ENCODE data around the gene DENND1B. TPM values are rescaled to one million over a fixed set of nuclear protein-coding genes. Genes with fewer than 3 reads are reported as not detected.

The DENND1B gene
- total RNA-seq, 1 experiment from 2014 or later, result 1.9 TPM

- intact Hi-C loops (cut with micrococcal nuclease; ENCODE audit: unreplicated experiment), result no loop called here
- POLR2A ChIA-PET (ENCODE audit: low non-redundant PET), result no interaction called here
- Histone ChIP-seq H3K36me3 (ENCODE audit: insufficient read depth, low read length, poor library complexity, severe bottlenecking) (no peaks in the 10 kb centered on the region), H3K4me3 (ENCODE audit: low read depth, low read length, poor library complexity, severe bottlenecking) (no peak overlapping the region), H3K27me3 (replicated peaks; ENCODE audit: insufficient read depth, low read depth, low read length, poor library complexity) (no peaks in the 10 kb centered on the region), H3K27ac (ENCODE audit: low read depth, low read length, poor library complexity, severe bottlenecking) (no peak overlapping the region), H3K4me1 (ENCODE audit: insufficient read depth, low read length, poor library complexity, severe bottlenecking) (no peaks in the 10 kb centered on the region), H3K9me3 (ENCODE audit: low read depth, low read length, poor library complexity, severe bottlenecking) (no peaks in the 10 kb centered on the region)
- BruUV-seq (replicated peaks), result no TSS peak
- CTCF ChIA-PET, result no interaction called here
- DNase-seq (ENCODE audit: low spot score), result no peak
- TF ChIP-seq, protein P1, sequence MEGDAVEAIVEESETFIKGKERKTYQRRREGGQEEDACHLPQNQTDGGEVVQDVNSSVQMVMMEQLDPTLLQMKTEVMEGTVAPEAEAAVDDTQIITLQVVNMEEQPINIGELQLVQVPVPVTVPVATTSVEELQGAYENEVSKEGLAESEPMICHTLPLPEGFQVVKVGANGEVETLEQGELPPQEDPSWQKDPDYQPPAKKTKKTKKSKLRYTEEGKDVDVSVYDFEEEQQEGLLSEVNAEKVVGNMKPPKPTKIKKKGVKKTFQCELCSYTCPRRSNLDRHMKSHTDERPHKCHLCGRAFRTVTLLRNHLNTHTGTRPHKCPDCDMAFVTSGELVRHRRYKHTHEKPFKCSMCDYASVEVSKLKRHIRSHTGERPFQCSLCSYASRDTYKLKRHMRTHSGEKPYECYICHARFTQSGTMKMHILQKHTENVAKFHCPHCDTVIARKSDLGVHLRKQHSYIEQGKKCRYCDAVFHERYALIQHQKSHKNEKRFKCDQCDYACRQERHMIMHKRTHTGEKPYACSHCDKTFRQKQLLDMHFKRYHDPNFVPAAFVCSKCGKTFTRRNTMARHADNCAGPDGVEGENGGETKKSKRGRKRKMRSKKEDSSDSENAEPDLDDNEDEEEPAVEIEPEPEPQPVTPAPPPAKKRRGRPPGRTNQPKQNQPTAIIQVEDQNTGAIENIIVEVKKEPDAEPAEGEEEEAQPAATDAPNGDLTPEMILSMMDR (conservative IDR thresholded peaks at IDR 0.05; ENCODE audit: low read depth, low read length), result no peak
- no peak for TF ChIP-seq EZH2 (IDR thresholded peaks at IDR 0.05; ENCODE audit: borderline replicate concordance, low read depth, low read length, poor library complexity, severe bottlenecking)
Measured at GRCh38 chr1:197598935-197599334, 176.3 kb downstream of the DENND1B start.

DNA sequence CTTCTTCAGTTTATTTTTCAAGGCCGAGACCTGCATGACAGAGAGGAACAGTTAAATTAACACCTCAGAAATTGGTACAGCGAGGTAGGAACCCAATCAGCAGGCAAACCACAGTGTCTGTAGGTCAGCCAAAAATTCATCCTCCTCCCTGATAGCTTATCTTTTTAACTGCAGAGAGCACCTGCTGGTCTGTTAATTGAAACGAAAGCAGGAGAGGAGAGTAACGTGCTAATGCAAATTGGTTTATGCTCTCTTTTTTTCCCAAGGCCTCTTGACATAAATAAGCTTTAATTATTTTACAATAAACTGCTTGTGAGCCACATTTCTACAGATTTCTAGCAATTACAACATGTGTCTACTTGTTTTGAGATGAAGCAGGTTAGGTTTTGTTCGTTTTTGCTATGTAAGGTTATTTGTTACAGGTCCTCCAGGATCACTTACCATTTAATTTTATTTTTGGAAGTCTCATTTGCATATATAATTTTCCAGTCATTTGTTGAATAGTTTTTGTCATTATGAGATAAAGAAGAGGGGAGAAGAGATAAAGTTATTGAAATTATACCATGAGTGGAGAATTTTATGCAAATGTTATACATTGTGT lies 179.9 kb downstream of the DENND1B start:
- POLR2A ChIA-PET (ENCODE audit: low non-redundant PET), result no interaction called here

DNA sequence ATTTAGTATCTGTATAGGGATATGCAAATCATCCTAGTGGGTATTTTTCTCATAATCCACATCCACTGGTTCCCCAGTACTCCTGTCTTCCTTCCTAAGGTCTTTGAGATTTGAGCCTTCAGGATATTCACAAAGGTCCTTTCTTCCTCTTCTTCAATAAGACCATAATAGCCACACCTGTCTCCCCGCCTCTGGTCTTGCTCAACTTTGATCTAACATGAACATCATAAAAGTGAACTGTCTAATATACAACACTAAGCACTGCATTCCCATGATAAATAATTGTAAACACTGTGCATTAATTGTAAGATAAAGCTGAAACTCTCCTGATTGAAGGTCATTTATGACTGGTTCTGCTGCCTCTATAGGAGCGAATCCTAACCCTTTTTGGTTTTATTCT lies 184.6 kb downstream of the DENND1B start:
- ChIA-PET POLR2A (ENCODE audit: low non-redundant PET) (no interaction called here), CTCF (no interaction called here)
- no peaks in the 10 kb centered on the region for H3K4me1 ChIP-seq (ENCODE audit: insufficient read depth, low read length, poor library complexity, severe bottlenecking)
- no peak for TF ChIP-seq EZH2 (IDR thresholded peaks at IDR 0.05; ENCODE audit: borderline replicate concordance, low read depth, low read length, poor library complexity, severe bottlenecking)
- TF ChIP-seq, protein P1 (conservative IDR thresholded peaks at IDR 0.05; ENCODE audit: low read depth, low read length), result no peak
- BruUV-seq (replicated peaks), result no TSS peak
- no peaks in the 10 kb centered on the region for H3K36me3 ChIP-seq (ENCODE audit: insufficient read depth, low read length, poor library complexity, severe bottlenecking)
- intact Hi-C loops (cut with micrococcal nuclease; ENCODE audit: unreplicated experiment), result no loop called here
- H3K9me3 ChIP-seq (ENCODE audit: low read depth, low read length, poor library complexity, severe bottlenecking), result no peaks in the 10 kb centered on the region
- H3K27me3 ChIP-seq (replicated peaks; ENCODE audit: insufficient read depth, low read depth, low read length, poor library complexity), result no peaks in the 10 kb centered on the region
- no peak overlapping the region for H3K27ac ChIP-seq (ENCODE audit: low read depth, low read length, poor library complexity, severe bottlenecking)
- no peak for DNase-seq (ENCODE audit: low spot score)
- no peak overlapping the region for H3K4me3 ChIP-seq (ENCODE audit: low read depth, low read length, poor library complexity, severe bottlenecking)

More for the DNA sequence above, 179.9 kb downstream of the DENND1B start:
- intact Hi-C loops (cut with micrococcal nuclease; ENCODE audit: unreplicated experiment), result no loop called here
- CTCF ChIA-PET, result no interaction called here
- Histone ChIP-seq H3K27ac (ENCODE audit: low read depth, low read length, poor library complexity, severe bottlenecking) (no peak overlapping the region), H3K9me3 (ENCODE audit: low read depth, low read length, poor library complexity, severe bottlenecking) (no peaks in the 10 kb centered on the region), H3K36me3 (ENCODE audit: insufficient read depth, low read length, poor library complexity, severe bottlenecking) (no peaks in the 10 kb centered on the region), H3K4me1 (ENCODE audit: insufficient read depth, low read length, poor library complexity, severe bottlenecking) (no peaks in the 10 kb centered on the region), H3K27me3 (replicated peaks; ENCODE audit: insufficient read depth, low read depth, low read length, poor library complexity) (no peaks in the 10 kb centered on the region), H3K4me3 (ENCODE audit: low read depth, low read length, poor library complexity, severe bottlenecking) (no peak overlapping the region)
- BruUV-seq (replicated peaks), result no TSS peak
- TF ChIP-seq, protein P1 (conservative IDR thresholded peaks at IDR 0.05; ENCODE audit: low read depth, low read length), result no peak
- DNase-seq (ENCODE audit: low spot score), result no peak
